ENCODE results near the gene PRX.
"Not testable (repeated sequence)": the region's sequence is repeated elsewhere in the genome, so short reads cannot be mapped to it uniquely, and the experiment has no call there.

PRX gene

DNA sequence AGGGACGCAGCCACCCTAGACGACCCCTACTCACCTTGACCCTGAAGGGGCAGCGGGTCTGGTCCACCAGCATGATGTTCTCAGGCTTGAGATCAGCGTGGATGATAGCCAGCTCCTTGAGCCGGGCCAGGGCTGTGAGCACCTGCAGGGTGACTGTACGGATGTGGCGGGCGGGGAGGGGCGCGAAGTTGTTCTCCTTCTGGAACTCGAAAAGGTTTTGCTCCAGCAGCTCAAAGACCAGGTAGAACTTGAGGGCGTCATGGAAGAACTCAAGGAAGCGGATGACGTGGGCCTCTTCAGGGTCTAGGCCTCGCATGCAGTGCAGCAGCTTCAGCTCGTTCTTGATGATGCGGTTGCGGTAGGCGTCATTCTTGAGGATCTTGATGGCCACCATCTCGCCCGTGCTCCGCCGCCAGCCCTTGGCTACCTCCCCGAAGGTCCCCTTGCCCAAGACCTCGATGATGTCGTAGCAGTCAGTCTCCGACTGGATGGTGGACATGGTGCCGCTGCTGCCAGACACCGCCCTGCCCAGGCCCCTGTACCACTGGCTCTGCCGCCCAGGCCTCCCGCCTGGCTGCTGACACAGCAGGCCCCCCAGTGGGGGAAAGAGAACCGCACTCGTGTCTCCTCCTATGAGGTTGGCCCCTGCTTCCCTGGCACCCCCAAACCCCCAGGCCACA is 23.6 kb downstream of the PRX start:
- DNase-seq: no peak

- DNase-seq: no peak
Measured at GRCh38 chr19:40388481-40388880, 24.7 kb downstream of the PRX start.

GRCh38 chr19:40387155-40387554 is 26.0 kb downstream of the PRX start:
- no peak for DNase-seq

- DNase-seq: no peak
Measured at GRCh38 chr19:40383668-40384248, 29.4 kb downstream of the PRX start.

DNA sequence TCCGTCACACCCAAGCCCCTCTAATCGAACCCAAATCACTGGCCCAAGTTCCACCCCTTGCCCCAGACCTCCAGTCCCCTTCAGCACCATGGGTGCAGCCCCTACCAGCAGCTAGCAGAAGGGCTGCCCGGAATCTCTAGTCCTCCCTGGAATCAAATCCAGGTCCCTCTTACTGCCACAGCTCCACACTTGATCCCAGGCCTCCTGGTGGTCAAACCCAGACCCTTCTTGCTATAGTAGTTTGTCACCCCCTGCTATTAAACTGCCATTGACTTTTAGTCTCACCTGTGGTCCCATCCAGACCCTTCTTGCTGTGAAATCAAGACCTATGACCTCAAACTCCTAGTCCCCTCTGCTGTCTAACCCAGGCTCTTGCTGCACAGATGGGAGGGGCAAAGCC is 31.9 kb downstream of the PRX start:
- DNase-seq: no peak

- DNase-seq: no peak
Measured at GRCh38 chr19:40380199-40381037, 32.8 kb downstream of the PRX start.

DNA sequence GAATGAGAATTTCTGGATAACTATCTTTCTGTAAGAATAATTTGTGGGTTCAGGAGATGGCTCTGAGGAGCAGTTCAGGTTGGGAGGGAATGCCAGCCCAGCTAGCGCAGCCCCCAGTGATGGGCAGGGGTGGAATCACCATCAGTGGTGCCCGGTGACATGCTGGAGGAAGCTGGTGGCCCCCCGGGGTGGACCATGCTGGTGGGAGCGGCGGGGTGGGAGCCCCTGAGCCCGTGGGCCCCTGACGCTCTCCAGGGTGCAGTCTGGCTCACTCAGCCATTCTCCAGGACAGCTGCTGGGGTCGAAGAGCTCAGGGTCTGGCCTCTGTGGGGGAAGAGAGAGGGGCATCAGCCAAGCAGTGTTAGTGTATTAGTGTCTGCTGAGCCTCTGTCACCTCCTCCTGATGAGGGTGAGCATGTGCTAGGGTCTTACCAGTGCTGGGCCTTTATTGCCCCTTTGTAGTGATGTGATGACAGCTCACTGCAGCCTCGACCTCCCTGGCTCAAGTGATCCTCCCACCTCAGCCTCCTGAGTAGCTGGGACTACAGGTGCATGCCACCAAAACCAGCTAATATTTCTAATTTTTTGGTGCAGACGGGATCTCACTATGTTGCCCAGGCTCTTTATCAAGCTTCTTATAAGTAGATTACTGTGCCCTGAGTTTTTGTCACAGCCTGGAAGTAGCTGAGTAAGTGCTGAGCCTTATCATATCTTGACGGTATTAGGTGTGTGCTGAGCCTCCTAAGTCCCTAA is 33.6 kb downstream of the PRX start:
- DNase-seq: no peak

- no peak for DNase-seq
Measured at GRCh38 chr19:40378509-40378908, 34.7 kb downstream of the PRX start.

GRCh38 chr19:40377876-40378385 is 35.2 kb downstream of the PRX start:
- DNase-seq: no peak

- no peak for DNase-seq
Measured at GRCh38 chr19:40376286-40376862, 36.8 kb downstream of the PRX start.

DNA sequence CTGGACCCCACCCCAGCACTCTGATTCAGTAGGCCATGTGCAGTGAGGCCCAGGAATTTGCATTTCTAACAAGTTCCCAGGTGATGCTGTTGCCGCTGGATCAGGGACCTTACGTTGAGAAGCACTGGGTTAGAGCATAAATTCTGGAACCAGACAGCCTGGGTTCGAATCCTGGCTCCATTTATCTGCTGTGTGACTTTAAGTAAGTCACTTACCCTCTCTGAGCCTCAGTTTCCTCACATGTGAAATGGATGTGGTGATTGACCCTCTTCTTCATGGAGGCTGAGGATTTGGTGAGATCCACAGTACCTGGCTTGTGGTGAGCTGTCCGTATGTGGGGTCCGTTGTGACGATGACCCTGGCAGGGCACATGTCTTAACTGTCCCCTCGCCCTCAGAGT is 39.1 kb downstream of the PRX start:
- DNase-seq: no peak

- no peak for DNase-seq
Measured at GRCh38 chr19:40371802-40372122, 41.4 kb downstream of the PRX start.

- no peak for DNase-seq
Measured at GRCh38 chr19:40370997-40371801, 42.0 kb downstream of the PRX start.

- not testable (repeated sequence) for DNase-seq
Measured at GRCh38 chr19:40370253-40370652, 42.9 kb downstream of the PRX start.

DNA sequence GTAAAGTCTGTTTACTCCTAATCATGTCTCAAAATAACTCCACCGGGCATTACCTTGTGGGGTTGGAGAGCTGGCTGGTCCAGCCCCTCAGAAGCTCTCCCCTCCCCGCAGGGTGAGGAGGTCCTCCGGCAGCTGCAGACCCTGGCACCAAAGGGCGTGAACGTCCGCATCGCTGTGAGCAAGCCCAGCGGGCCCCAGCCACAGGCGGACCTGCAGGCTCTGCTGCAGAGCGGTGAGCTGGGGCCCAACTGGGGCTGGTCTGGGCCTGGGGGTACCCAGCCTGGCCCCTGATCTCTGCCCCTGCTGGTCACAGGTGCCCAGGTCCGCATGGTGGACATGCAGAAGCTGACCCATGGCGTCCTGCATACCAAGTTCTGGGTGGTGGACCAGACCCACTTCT is 43.4 kb downstream of the PRX start:
- DNase-seq: no peak

GRCh38 chr19:40367577-40368434 is 45.4 kb downstream of the PRX start:
- DNase-seq: no peak

DNA sequence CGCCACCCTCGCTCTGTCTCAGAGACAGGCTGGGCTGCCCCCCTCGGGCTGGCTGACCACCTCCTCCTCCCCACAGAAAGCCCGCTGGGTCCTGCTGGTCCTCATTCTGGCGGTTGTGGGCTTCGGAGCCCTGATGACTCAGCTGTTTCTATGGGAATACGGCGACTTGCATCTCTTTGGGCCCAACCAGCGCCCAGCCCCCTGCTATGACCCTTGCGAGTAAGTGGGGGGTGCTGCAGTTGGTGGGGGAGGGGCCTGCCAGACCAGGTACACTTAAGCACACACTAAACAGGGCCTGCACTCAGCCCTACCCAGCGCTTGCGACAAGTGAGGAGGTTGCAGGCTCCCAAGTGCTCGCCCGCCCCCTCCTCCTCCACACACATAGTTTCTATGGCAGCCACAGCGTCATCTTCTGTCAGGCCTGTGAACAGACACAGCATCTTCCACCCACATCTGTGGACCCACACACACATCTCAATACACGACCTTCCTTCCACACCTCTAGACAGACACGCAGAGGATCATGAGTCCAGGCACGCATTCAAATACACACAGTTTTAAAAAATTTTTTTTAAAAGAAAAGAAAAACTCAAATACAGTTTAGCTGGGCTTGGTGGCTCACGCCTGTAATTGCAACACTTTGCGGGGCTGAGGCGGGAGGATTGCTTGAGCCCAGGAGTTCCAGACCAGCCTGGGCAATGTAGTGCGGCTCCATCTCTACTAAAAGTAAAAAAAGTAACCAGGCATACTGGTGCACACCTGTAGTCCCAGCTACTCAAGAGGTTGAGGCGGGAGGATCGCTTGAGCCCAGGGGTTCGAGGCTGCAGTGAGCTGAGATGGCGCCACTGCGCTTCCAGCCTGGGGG is 46.2 kb downstream of the PRX start:
- no peak for DNase-seq

GRCh38 chr19:40365613-40366401 is 47.4 kb downstream of the PRX start:
- no peak for DNase-seq

DNA sequence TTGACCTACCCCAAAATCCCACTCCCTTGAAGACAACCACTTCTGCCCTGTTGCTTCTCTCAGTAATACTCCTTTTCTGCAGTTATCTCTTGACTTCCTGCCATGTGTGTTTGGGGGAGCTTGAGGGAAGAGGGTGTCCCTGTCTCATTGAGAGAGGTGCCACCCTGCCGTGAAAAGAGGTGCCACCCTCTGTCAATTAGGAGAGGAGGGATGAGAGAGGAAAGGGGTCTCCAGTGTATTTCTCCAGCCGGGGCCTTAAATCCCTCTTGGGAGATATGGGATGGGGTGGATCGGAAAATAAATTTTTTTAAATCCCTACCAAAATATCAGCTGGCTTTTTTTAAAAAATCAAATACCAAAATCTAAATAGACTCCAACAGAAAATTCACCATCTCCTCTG is 48.2 kb downstream of the PRX start:
- no peak for DNase-seq

All from SHP77 treated with DMSO at 0.1 percent for 48 hours (cell line).